Transverse colon (tissue), 4 donors: ENCODE measurements around the gene RAB28. TPM values are rescaled to one million over a fixed set of nuclear protein-coding genes. Genes with fewer than 3 reads are reported as not detected.
A peak's percentile ranks its signal among the peaks of the same experiment; 100 is the strongest.

Source experiments
- DNase-seq: peaks from one replicate; pipeline ENCODE4 v3.0.0-alpha.2; 2019
- H3K27ac ChIP-seq, 4 donors: fragments of 200-600 bp; sonication (generic); 2 replicates each; pipeline ENCODE4 v1.5.1; 2016 to 2018; ENCODE audit warnings: inconsistent platforms in 4 of 4
- H3K27me3 ChIP-seq: fragments of 200-600 bp; sonication (generic); 2 replicates; pipeline ENCODE4 v1.5.1; 2017; ENCODE audit warnings: inconsistent platforms
- H3K36me3 ChIP-seq, 4 donors: fragments of 200-600 bp; sonication (generic); 2 replicates each; pipeline ENCODE4 v1.5.1; 2017 to 2019; ENCODE audit warnings: inconsistent platforms in 4 of 4
- H3K4me1 ChIP-seq, 4 donors: fragments of 200-600 bp; sonication (generic); 2 replicates each; pipeline ENCODE4 v1.5.1; 2017 to 2020; ENCODE audit warnings: inconsistent platforms in 4 of 4
- H3K4me3 ChIP-seq, 4 donors: fragments of 200-600 bp; sonication (generic); 1 replicate in 1 of 4; 2 replicates in 3 of 4; pipeline versions ENCODE4 v1.5.1 to v1.6.1; 2017 to 2019; ENCODE audit warnings: inconsistent platforms in 4 of 4
- H3K9me3 ChIP-seq, 2 donors: fragments of 200-600 bp; sonication (generic); 2 replicates each; pipeline ENCODE4 v1.5.1; 2017 to 2019; ENCODE audit warnings: inconsistent platforms in 2 of 2
- EP300 ChIP-seq: sonication (generic); formaldehyde crosslinking; IDR thresholded peaks from one replicate; pipeline ENCODE4 v1.6.1; 2017; ENCODE audit warnings: antibody characterized with exemption, low read depth
- POLR2A ChIP-seq: fragments of 450-650 bp; IDR thresholded peaks from one replicate; pipeline ENCODE4 v1.6.1; 2016; ENCODE audit warnings: antibody characterized with exemption, mild to moderate bottlenecking, moderate library complexity
- POLR2AphosphoS5 ChIP-seq, 3 donors: sonication (generic); formaldehyde crosslinking; IDR thresholded peaks; one replicate each; pipeline ENCODE4 v1.6.1; 2016; ENCODE audit warnings: antibody characterized with exemption in 3 of 3
- WGBS, 2 donors: methylation state at CpG; one replicate each; pipeline ENCODE4 v1.1.5; 2018; ENCODE audit warnings: low coverage in 1 of 2; 5-methylcytosine and 5-hydroxymethylcytosine counted together
- in situ Hi-C, 4 donors: fragments of 200-750 bp; cut with MboI; loops; one replicate each; pipeline versions ENCODE4 v1.15.0 to v1.15.1; 2017; ENCODE audit warnings: low sequenced_read_pairs in 3 of 4, low pct_ligation_motif_present in 1 of 4, low pct_unique_long_range_greater_than_20kb in 1 of 4
- intact Hi-C: fragments of 100-400 bp; cut with DNase I; formaldehyde crosslinking; loops from one replicate; pipeline ENCODE4 v1.15.1; 2023; ENCODE audit warnings: low total_unique reads
- total RNA-seq, 4 donors: library from RNA; depleted of rRNA; stranded (reverse); fragments of >200 nt; gene quantifications; one replicate each; pipeline ENCODE4 v1.1.0, GENCODE V29; 2016
- TF ChIP-seq, protein P1 (sequence below), 5 experiments: fragments of 200-600 bp in 3 of 5; fragments of 450-650 bp in 2 of 5; sonication (generic) in 3 of 5; IDR thresholded peaks; 1 replicate in 2 of 5; 2 replicates in 3 of 5; pipeline ENCODE4 v1.5.1; 2016 to 2017; ENCODE audit warnings: antibody characterized with exemption in 5 of 5, inconsistent platforms in 3 of 5, mild to moderate bottlenecking in 2 of 5, moderate library complexity in 1 of 5

Gene RAB28
- total RNA-seq, 4 donors from 2014 or later = 6.4 to 19.5 (median 17.8) TPM

DNA sequence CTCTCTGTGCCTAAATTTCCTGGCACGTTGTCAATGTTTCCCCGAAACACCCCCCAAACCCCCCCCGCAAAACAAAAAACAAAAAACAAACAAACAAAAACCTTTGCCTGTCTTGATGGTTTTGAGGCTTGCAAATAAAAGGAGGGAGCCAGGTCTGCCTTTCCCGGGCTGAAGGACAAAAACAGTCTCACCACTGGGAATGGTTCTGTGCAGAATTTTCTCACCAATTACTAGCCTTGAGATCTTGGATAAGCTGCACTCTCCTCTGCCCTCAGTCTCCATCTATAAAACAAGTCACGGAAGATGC, 44.6 kb upstream of the RAB28 start:
- intact Hi-C loops (no loop called here), in situ Hi-C loops (no loop called here)
- H3K9me3 ChIP-seq = no peaks in the 10 kb centered on the region
- 5 to 28% methylated on average over 4 to 5 of the region's 5 CpGs for WGBS, 2 donors
- no peak for DNase-seq
- H3K36me3 ChIP-seq = no peaks in the 10 kb centered on the region
- no peak for TF ChIP-seq POLR2A
- no peak for TF ChIP-seq POLR2AphosphoS5 (IDR thresholded peaks at IDR 0.05)
- TF ChIP-seq EP300 = no peak
- TF ChIP-seq, protein P1, sequence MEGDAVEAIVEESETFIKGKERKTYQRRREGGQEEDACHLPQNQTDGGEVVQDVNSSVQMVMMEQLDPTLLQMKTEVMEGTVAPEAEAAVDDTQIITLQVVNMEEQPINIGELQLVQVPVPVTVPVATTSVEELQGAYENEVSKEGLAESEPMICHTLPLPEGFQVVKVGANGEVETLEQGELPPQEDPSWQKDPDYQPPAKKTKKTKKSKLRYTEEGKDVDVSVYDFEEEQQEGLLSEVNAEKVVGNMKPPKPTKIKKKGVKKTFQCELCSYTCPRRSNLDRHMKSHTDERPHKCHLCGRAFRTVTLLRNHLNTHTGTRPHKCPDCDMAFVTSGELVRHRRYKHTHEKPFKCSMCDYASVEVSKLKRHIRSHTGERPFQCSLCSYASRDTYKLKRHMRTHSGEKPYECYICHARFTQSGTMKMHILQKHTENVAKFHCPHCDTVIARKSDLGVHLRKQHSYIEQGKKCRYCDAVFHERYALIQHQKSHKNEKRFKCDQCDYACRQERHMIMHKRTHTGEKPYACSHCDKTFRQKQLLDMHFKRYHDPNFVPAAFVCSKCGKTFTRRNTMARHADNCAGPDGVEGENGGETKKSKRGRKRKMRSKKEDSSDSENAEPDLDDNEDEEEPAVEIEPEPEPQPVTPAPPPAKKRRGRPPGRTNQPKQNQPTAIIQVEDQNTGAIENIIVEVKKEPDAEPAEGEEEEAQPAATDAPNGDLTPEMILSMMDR (IDR thresholded peaks at IDR 0.05) = no peak
- H3K27ac ChIP-seq = no peak overlapping the region
- no peak overlapping the region for H3K4me3 ChIP-seq
- peaks cover 100% of the 10 kb centered on the region for H3K27me3 ChIP-seq
- H3K4me1 ChIP-seq = peaks cover 0 to 8% (median 2%) of the 10 kb centered on the region in 4 donors

- no peaks in the 10 kb centered on the region for H3K36me3 ChIP-seq
- H3K4me1 ChIP-seq = peaks cover 0 to 8% (median 2%) of the 10 kb centered on the region in 4 donors
- WGBS, 2 donors = 14 to 23% methylated on average over 7 to 28 of the region's 35 CpGs
- H3K4me3 ChIP-seq = peak overlapping the region in 1 of 4 donors; percentile 16
- H3K27me3 ChIP-seq = peaks cover 100% of the 10 kb centered on the region
- TF ChIP-seq EP300 (no peak), POLR2A (no peak), POLR2AphosphoS5 (IDR thresholded peaks at IDR 0.05) (no peak)
- TF ChIP-seq, protein P1 (IDR thresholded peaks at IDR 0.05) = no peak
- intact Hi-C loops (no loop called here), in situ Hi-C loops (no loop called here)
- no peak for DNase-seq
- H3K27ac ChIP-seq = no peak overlapping the region
- H3K9me3 ChIP-seq = no peaks in the 10 kb centered on the region
Observed at GRCh38 chr4:13527981-13528820, 44.1 kb upstream of the RAB28 start.

DNA sequence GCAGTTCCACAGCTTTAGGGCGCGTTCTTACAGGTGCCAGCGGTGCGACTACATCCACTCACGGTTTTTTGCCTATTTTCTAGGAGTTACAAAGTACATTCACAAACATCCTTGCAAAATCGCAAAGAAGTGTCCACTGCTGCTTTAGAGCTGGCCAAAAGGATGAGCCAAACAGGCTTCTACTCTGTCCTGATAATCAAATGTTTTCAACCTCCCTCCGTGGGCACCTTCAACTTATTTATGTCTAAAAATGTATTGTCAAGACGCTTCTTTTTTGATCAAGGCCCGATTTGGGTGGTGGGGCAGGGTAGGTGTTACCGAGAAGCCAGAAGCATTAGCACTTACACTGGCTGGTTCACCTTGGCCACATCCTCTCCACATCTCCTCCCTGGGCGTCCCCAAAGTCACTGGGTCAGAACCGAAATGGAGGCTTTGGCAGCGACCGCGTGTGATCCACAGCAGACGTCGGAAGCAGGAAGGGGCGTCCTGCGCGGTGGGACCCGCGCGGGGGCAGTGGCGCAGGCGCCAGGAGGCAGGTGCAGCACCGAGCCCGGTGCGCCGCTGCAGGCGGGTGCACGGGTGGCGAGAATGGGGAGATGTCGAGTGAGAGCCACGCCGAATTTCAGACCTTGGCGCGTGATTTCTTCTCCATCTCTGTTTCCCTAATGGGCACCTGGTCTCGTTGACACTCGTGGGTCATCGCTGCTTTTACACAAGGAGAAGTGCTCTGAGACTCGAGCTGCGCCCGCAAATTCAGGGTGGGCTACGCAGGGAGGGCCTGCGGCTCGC, 43.2 kb upstream of the RAB28 start:
- no peaks in the 10 kb centered on the region for H3K9me3 ChIP-seq
- H3K4me1 ChIP-seq = peaks cover 0 to 8% (median 2%) of the 10 kb centered on the region in 4 donors
- peaks cover 100% of the 10 kb centered on the region for H3K27me3 ChIP-seq
- intact Hi-C loops = no loop called here
- in situ Hi-C loops = no loop called here
- no peaks in the 10 kb centered on the region for H3K36me3 ChIP-seq
- WGBS, 2 donors = 30 to 32% methylated on average over 2 to 46 of the region's 46 CpGs
- TF ChIP-seq POLR2AphosphoS5 (IDR thresholded peaks at IDR 0.05) (no peak), POLR2A (no peak), EP300 (no peak)
- TF ChIP-seq, protein P1 (IDR thresholded peaks at IDR 0.05) = no peak
- H3K4me3 ChIP-seq = peak overlapping the region in 1 of 4 donors; percentile 16
- no peak overlapping the region for H3K27ac ChIP-seq
- DNase-seq = no peak

DNA sequence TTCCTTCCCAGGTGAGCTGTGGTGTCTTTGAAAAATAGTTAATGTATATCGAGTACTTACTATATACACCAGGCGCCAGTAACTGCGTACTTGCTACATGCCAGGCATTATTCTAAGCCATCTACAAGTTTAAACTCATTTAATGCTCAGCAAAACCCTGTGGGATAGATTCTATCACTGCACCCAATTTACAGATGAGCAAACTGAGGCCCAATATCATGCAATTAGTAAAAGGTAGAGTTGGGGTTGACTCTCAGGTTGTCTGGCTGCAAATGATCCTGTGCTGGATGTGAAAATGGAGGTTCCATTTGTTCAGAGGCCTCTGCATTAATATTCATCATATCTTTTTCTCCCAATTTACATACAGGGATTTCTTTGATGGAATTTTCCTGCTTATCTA, 42.5 kb upstream of the RAB28 start:
- Histone ChIP-seq H3K4me1 (peaks cover 0 to 8% (median 2%) of the 10 kb centered on the region in 4 donors), H3K4me3 (no peak overlapping the region), H3K36me3 (no peaks in the 10 kb centered on the region), H3K27ac (no peak overlapping the region), H3K27me3 (peaks cover 100% of the 10 kb centered on the region), H3K9me3 (no peaks in the 10 kb centered on the region)
- intact Hi-C loops (no loop called here), in situ Hi-C loops (no loop called here)
- DNase-seq = no peak
- 63 to 80% methylated on average over 3 of the region's 3 CpGs for WGBS, 2 donors
- TF ChIP-seq POLR2AphosphoS5 (IDR thresholded peaks at IDR 0.05) (no peak), EP300 (no peak), POLR2A (no peak)
- TF ChIP-seq, protein P1 (IDR thresholded peaks at IDR 0.05) = no peak
